Glutamatergic neuron (in vitro differentiated cells): Measurements from ENCODE around the gene SKA2. TPM values are rescaled to one million over a fixed set of nuclear protein-coding genes. Genes with fewer than 3 reads are reported as not detected.
A peak's percentile ranks its signal among the peaks of the same experiment; 100 is the strongest.

Experiments
- DNase-seq: peaks from one replicate; pipeline ENCODE4 v3.0.0; 2022
- H3K27ac Mint-ChIP-seq: one replicate; pipeline ENCODE4 v1.8.0; 2020; ENCODE audit warnings: mild to moderate bottlenecking, mixed read lengths, inconsistent platforms; ENCODE audit not compliant: unreplicated experiment
- H3K27me3 Mint-ChIP-seq: one replicate; pipeline ENCODE4 v1.8.0; 2020; ENCODE audit warnings: mild to moderate bottlenecking, moderate library complexity, mixed read lengths, inconsistent platforms; ENCODE audit not compliant: unreplicated experiment
- H3K36me3 Mint-ChIP-seq: one replicate; pipeline ENCODE4 v1.8.0; 2020; ENCODE audit warnings: mild to moderate bottlenecking, mixed read lengths, inconsistent platforms; ENCODE audit not compliant: unreplicated experiment
- H3K4me1 Mint-ChIP-seq: one replicate; pipeline ENCODE4 v1.8.0; 2020; ENCODE audit warnings: mild to moderate bottlenecking, low read depth, mixed read lengths, inconsistent platforms; ENCODE audit not compliant: unreplicated experiment
- H3K4me3 Mint-ChIP-seq: one replicate; pipeline ENCODE4 v1.8.0; 2020; ENCODE audit warnings: mild to moderate bottlenecking, mixed read lengths, inconsistent platforms; ENCODE audit not compliant: unreplicated experiment
- H3K9me3 Mint-ChIP-seq: one replicate; pipeline ENCODE4 v1.8.0; 2020; ENCODE audit warnings: mild to moderate bottlenecking, moderate library complexity, mixed read lengths, inconsistent platforms; ENCODE audit not compliant: unreplicated experiment
- CTCF ChIP-seq: fragments of 200-600 bp; sonication (generic); IDR thresholded peaks from one replicate; pipeline ENCODE4 v1.5.0; 2021; ENCODE audit not compliant: partially characterized antibody, unreplicated experiment
- total RNA-seq: library from RNA; stranded (reverse); fragmentation: NEBNext Ultra II Directional; extraction: Animal tissue kit (Norgen Biotek cat#: 25700); gene quantifications from one replicate; pipeline ENCODE4 v1.2.1, GENCODE V29; 2021; ENCODE audit not compliant: unreplicated experiment

SKA2 gene
- total RNA-seq, 1 donor from 2014 or later, result 65.9 TPM

GRCh38 chr17:59154292-59154720 is 680 bp downstream of the SKA2 start:
- Mint-ChIP-seq H3K4me1 (peaks cover 12% of the 10 kb centered on the region), H3K36me3 (no peaks in the 10 kb centered on the region)
- peak; percentile 65 for DNase-seq

GRCh38 chr17:59152925-59153324 is 2.1 kb downstream of the SKA2 start:
- no peak overlapping the region for H3K4me3 Mint-ChIP-seq
- TF ChIP-seq CTCF, result no peak
- no peaks in the 10 kb centered on the region for H3K27me3 Mint-ChIP-seq
- H3K9me3 Mint-ChIP-seq, result peaks cover 3% of the 10 kb centered on the region
- DNase-seq, result no peak
- peak overlapping the region; percentile 6 for H3K27ac Mint-ChIP-seq
- no peaks in the 10 kb centered on the region for H3K36me3 Mint-ChIP-seq
- peaks cover 12% of the 10 kb centered on the region for H3K4me1 Mint-ChIP-seq

More at GRCh38 chr17:59154292-59154720, 680 bp downstream of the SKA2 start:
- no peak for TF ChIP-seq CTCF
- H3K27me3 Mint-ChIP-seq, result no peaks in the 10 kb centered on the region
- H3K27ac Mint-ChIP-seq, result no peak overlapping the region
- peaks cover 3% of the 10 kb centered on the region for H3K9me3 Mint-ChIP-seq
- no peak overlapping the region for H3K4me3 Mint-ChIP-seq

- Mint-ChIP-seq H3K4me3 (peak overlapping the region; percentile 68), H3K36me3 (no peaks in the 10 kb centered on the region), H3K9me3 (peaks cover 3% of the 10 kb centered on the region), H3K27me3 (no peaks in the 10 kb centered on the region), H3K27ac (peak overlapping the region; percentile 40), H3K4me1 (peaks cover 12% of the 10 kb centered on the region)
- no peak for DNase-seq
- TF ChIP-seq CTCF, result no peak
Measured at GRCh38 chr17:59151591-59151990, 3.4 kb downstream of the SKA2 start.

- Mint-ChIP-seq H3K27ac (no peak overlapping the region), H3K9me3 (peaks cover 3% of the 10 kb centered on the region), H3K4me1 (peaks cover 12% of the 10 kb centered on the region), H3K36me3 (no peaks in the 10 kb centered on the region), H3K27me3 (no peaks in the 10 kb centered on the region), H3K4me3 (no peak overlapping the region)
- TF ChIP-seq CTCF, result no peak
- no peak for DNase-seq
Measured at GRCh38 chr17:59151006-59151405, 4.0 kb downstream of the SKA2 start.

- H3K4me1 Mint-ChIP-seq, result peaks cover 12% of the 10 kb centered on the region
- H3K4me3 Mint-ChIP-seq, result no peak overlapping the region
- H3K36me3 Mint-ChIP-seq, result no peaks in the 10 kb centered on the region
- H3K27me3 Mint-ChIP-seq, result no peaks in the 10 kb centered on the region
- no peak for DNase-seq
- peak overlapping the region; percentile 14 for H3K27ac Mint-ChIP-seq
- no peak for TF ChIP-seq CTCF
- peaks cover 3% of the 10 kb centered on the region for H3K9me3 Mint-ChIP-seq
Measured at GRCh38 chr17:59149841-59150511, 5.0 kb downstream of the SKA2 start.
